GM12878 (cell line): Measurements from ENCODE around the gene TRABD. TPM values are rescaled to one million over a fixed set of nuclear protein-coding genes. Genes with fewer than 3 reads are reported as not detected.

Experiments used
- ATAC-seq: fragments of 200-7000 bp; cut with Tn5 transposase; 3 replicates; pipeline ENCODE4 v1.9.1; 2020; ENCODE audit warnings: mild to moderate bottlenecking, moderate library complexity
- BruUV-seq: library from RNA; stranded (reverse); fragments of 400-500 nt; replicated peaks from 2 replicates; lab custom pipeline; 2021; lab: Mats Ljungman, UMichigan
- CTCF ChIA-PET: fragments of 300-600 bp; sonication (Branson Sonifier 250); formaldehyde crosslinking; extraction: SDS; loops from one replicate; lab custom pipeline; 2021; ENCODE audit warnings: inconsistent platforms; lab: Yijun Ruan, JAX
- POLR2A ChIA-PET: fragments of 350-600 bp; formaldehyde crosslinking; extraction: SDS; loops from one replicate; lab custom pipeline; 2021; ENCODE audit warnings: inconsistent platforms; lab: Charles Lee
- RAD21 ChIA-PET: fragments of 300-600 bp; sonication (Branson Sonifier 250); formaldehyde crosslinking; loops from one replicate; lab custom pipeline; 2023; ENCODE audit warnings: antibody characterized with exemption; ENCODE audit not compliant: unreplicated experiment; lab: Charles Lee
- SMC1A ChIA-PET: fragments of 300-600 bp; sonication (Branson Sonifier 250); formaldehyde crosslinking; loops from one replicate; lab custom pipeline; 2023; ENCODE audit not compliant: unreplicated experiment, uncharacterized antibody; lab: Charles Lee
- DNase-seq: peaks from one replicate; pipeline ENCODE4 v3.0.0-alpha.2; 2011; ENCODE audit warnings: low read depth, low spot score
- FAIRE-seq: peaks from 3 replicates; lab custom pipeline; 2011; peaks lifted over from hg19 to GRCh38; lab: Jason Lieb, UNC
- H2AFZ ChIP-seq: 2 replicates; pipeline ENCODE4 v1.6.0; 2011; ENCODE audit warnings: low read depth, low read length, control low read depth; ENCODE audit not compliant: control insufficient read depth
- H3K27ac ChIP-seq: 2 replicates; pipeline ENCODE4 v1.5.1; 2011; ENCODE audit warnings: control low read depth; ENCODE audit not compliant: control insufficient read depth, insufficient read depth
- H3K27me3 ChIP-seq, 2 experiments: replicated peaks in 1 of 2; 2 replicates each; pipeline versions ENCODE4 v1.6.0 to v1.6.1; 2011; ENCODE audit warnings: low read length in 1 of 2; ENCODE audit not compliant: control insufficient read depth in 2 of 2, insufficient read depth in 2 of 2
- H3K36me3 ChIP-seq, 2 experiments: 2 replicates each; pipeline ENCODE4 v1.5.1; 2011; ENCODE audit warnings: low read length in 1 of 2; ENCODE audit not compliant: control insufficient read depth in 2 of 2, insufficient read depth in 2 of 2
- H3K4me1 ChIP-seq: 2 replicates; pipeline ENCODE4 v1.6.1; 2011; ENCODE audit warnings: mild to moderate bottlenecking, low read length, moderate library complexity, mixed read lengths; ENCODE audit not compliant: control insufficient read depth, insufficient read depth
- H3K4me2 ChIP-seq: 2 replicates; pipeline ENCODE4 v1.6.0; 2011; ENCODE audit warnings: control low read depth; ENCODE audit not compliant: control insufficient read depth, insufficient read depth
- H3K4me3 ChIP-seq: fragments of 200-600 bp; sonication (generic); 2 replicates; pipeline ENCODE4 v1.5.1; 2016
- H3K79me2 ChIP-seq: 2 replicates; pipeline ENCODE4 v1.6.0; 2011; ENCODE audit warnings: low read length; ENCODE audit not compliant: control insufficient read depth, insufficient read depth
- H3K9ac ChIP-seq: 2 replicates; pipeline ENCODE4 v1.8.0; 2011; ENCODE audit warnings: low read length, control low read depth, mixed read lengths; ENCODE audit not compliant: control insufficient read depth, insufficient read depth
- H3K9me3 ChIP-seq: replicated peaks from 3 replicates; pipeline ENCODE4 v1.5.1; 2011; ENCODE audit warnings: mild to moderate bottlenecking, low read length; ENCODE audit not compliant: control insufficient read depth, insufficient read depth
- H4K20me1 ChIP-seq: 2 replicates; pipeline ENCODE4 v1.6.0; 2011; ENCODE audit not compliant: control insufficient read depth, insufficient read depth
- BACH1 ChIP-seq: fragments of 450-650 bp; IDR thresholded peaks from 2 replicates; pipeline ENCODE4 v1.6.1; 2017; ENCODE audit warnings: mild to moderate bottlenecking, borderline replicate concordance
- DPF2 ChIP-seq: fragments of 450-650 bp; IDR thresholded peaks from 2 replicates; pipeline ENCODE4 v1.6.1; 2017; ENCODE audit warnings: mild to moderate bottlenecking
- EP300 ChIP-seq, 2 experiments: fragments of 150-350 bp in 1 of 2; IDR thresholded peaks; 2 replicates each; pipeline ENCODE4 v1.6.1; 2011 to 2012; ENCODE audit warnings: low read depth in 2 of 2, low read length in 2 of 2, borderline replicate concordance in 1 of 2, improper control_type of control experiment in 1 of 2, inconsistent platforms in 1 of 2; ENCODE audit not compliant: control insufficient read depth in 1 of 2
- ESRRA ChIP-seq: IDR thresholded peaks from 2 replicates; pipeline ENCODE4 v1.6.1; 2012; ENCODE audit warnings: mild to moderate bottlenecking, low read length, improper control_type of control experiment
- ETV6 ChIP-seq, 2 experiments: fragments of 450-650 bp in 1 of 2; IDR thresholded peaks in 1 of 2; conservative IDR thresholded peaks in 1 of 2; 2 replicates each; pipeline ENCODE4 v1.6.1; 2014; ENCODE audit warnings: antibody characterized with exemption in 1 of 2, borderline replicate concordance in 1 of 2, low read depth in 1 of 2, mild to moderate bottlenecking in 1 of 2, moderate library complexity in 1 of 2
- HDAC2 ChIP-seq: fragments of 200-600 bp; sonication (generic); IDR thresholded peaks from 2 replicates; pipeline ENCODE4 v1.6.1; 2017
- HDAC6 ChIP-seq: fragments of 200-600 bp; sonication (generic); IDR thresholded peaks from one replicate; pipeline ENCODE4 v1.8.0; 2017; ENCODE audit warnings: antibody characterized with exemption; ENCODE audit not compliant: unreplicated experiment
- HDGF ChIP-seq: fragments of 450-650 bp; IDR thresholded peaks from 2 replicates; pipeline ENCODE4 v1.6.1; 2016; ENCODE audit warnings: antibody characterized with exemption
- IKZF1 ChIP-seq: fragments of 450-650 bp; conservative IDR thresholded peaks from 2 replicates; pipeline ENCODE4 v1.6.1; 2017; ENCODE audit warnings: antibody characterized with exemption, mild to moderate bottlenecking
- IKZF2 ChIP-seq, 2 experiments: fragments of 450-650 bp; IDR thresholded peaks; 2 replicates each; pipeline ENCODE4 v1.6.1; 2017; ENCODE audit warnings: mild to moderate bottlenecking in 2 of 2, moderate library complexity in 2 of 2
- IRF5 ChIP-seq: fragments of 450-650 bp; IDR thresholded peaks from 2 replicates; pipeline ENCODE4 v1.6.1; 2017; ENCODE audit warnings: borderline replicate concordance
- LARP7 ChIP-seq: fragments of 450-650 bp; IDR thresholded peaks from 2 replicates; pipeline ENCODE4 v1.6.1; 2017; ENCODE audit warnings: mild to moderate bottlenecking
- MAX ChIP-seq: IDR thresholded peaks from 2 replicates; pipeline ENCODE4 v1.6.1; 2012; ENCODE audit warnings: low read depth, low read length, improper control_type of control experiment
- MTA3 ChIP-seq: IDR thresholded peaks from 2 replicates; pipeline ENCODE4 v1.6.1; 2012; ENCODE audit warnings: low read length, inconsistent platforms, borderline replicate concordance
- NR2C2 ChIP-seq: IDR thresholded peaks from 2 replicates; pipeline ENCODE4 v1.6.1; 2011; ENCODE audit warnings: borderline replicate concordance, low read depth; ENCODE audit not compliant: control insufficient read depth, insufficient read length
- PAX8 ChIP-seq: fragments of 450-650 bp; IDR thresholded peaks from 2 replicates; pipeline ENCODE4 v1.6.1; 2017; ENCODE audit warnings: mild to moderate bottlenecking, moderate library complexity
- PKNOX1 ChIP-seq: fragments of 450-650 bp; IDR thresholded peaks from 2 replicates; pipeline ENCODE4 v1.6.1; 2016; ENCODE audit warnings: mild to moderate bottlenecking
- POLR2AphosphoS5 ChIP-seq: IDR thresholded peaks from 2 replicates; pipeline ENCODE4 v1.6.1; 2011; ENCODE audit warnings: mild to moderate bottlenecking, low read length, inconsistent platforms
- RAD21 ChIP-seq: IDR thresholded peaks from 2 replicates; pipeline ENCODE4 v1.6.1; 2011; ENCODE audit warnings: mild to moderate bottlenecking, low read depth, low read length, moderate library complexity; ENCODE audit not compliant: insufficient read depth
- RB1 ChIP-seq: fragments of 450-650 bp; formaldehyde crosslinking; IDR thresholded peaks from 2 replicates; pipeline ENCODE4 v1.6.1; 2017; ENCODE audit warnings: mild to moderate bottlenecking, borderline replicate concordance
- RUNX3 ChIP-seq: IDR thresholded peaks from 2 replicates; pipeline ENCODE4 v1.6.1; 2012; ENCODE audit warnings: low read length, inconsistent platforms
- SPI1 ChIP-seq: IDR thresholded peaks from 2 replicates; pipeline ENCODE4 v1.6.1; 2011; ENCODE audit warnings: low read depth, mild to moderate bottlenecking, low read length, moderate library complexity, borderline replicate concordance; ENCODE audit not compliant: insufficient read depth
- TAF1 ChIP-seq: IDR thresholded peaks from 2 replicates; pipeline ENCODE4 v1.6.1; 2011; ENCODE audit warnings: mild to moderate bottlenecking, low read depth, low read length, borderline replicate concordance
- ZNF384 ChIP-seq: IDR thresholded peaks from 2 replicates; pipeline ENCODE4 v1.6.1; 2012; ENCODE audit warnings: low read depth, mild to moderate bottlenecking, low read length, improper control_type of control experiment, borderline replicate concordance
- WGBS: methylation state at CpG from one replicate; pipeline ENCODE4 v1.1.6; 2016; ENCODE audit warnings: low lambda C conversion rate; ENCODE audit not compliant: insufficient replicate concordance, insufficient coverage; ENCODE audit errors: missing lambda C conversion rate; 5-methylcytosine and 5-hydroxymethylcytosine counted together
- in situ Hi-C: fragments of 300-500 bp; cut with MboI; formaldehyde crosslinking; loops from 9 replicates; pipeline ENCODE4 v1.14.3; 2018; ENCODE audit warnings: mixed read lengths
- intact Hi-C: fragments of 100-400 bp; cut with micrococcal nuclease; formaldehyde crosslinking; loops from one replicate; pipeline ENCODE4 v1.14.2; 2022; ENCODE audit not compliant: unreplicated experiment
- polyA plus RNA-seq, 11 experiments: library from polyadenylated mRNA; depleted of rRNA in 4 of 11; unstranded in 6 of 11; stranded (reverse) in 5 of 11; fragments of >200 nt; fragmentation: Nextera tagmentation in 4 of 11; fragmentation: Illumina TruSeq in 1 of 11; extraction: Ambion mirVana in 4 of 11; extraction: Trizol in 1 of 11; gene quantifications; 1 replicate in 1 of 11; 2 replicates in 10 of 11; pipeline versions ENCODE4 v1.2.1 to v1.2.3, GENCODE V29; 2011 to 2016; ENCODE audit warnings: inconsistent platforms in 2 of 11, missing spikeins in 2 of 11, low read depth in 1 of 11
- total RNA-seq, 4 experiments: library from RNA; depleted of rRNA in 3 of 4; stranded (reverse); fragments of >200 nt in 3 of 4; fragmentation: Illumina TruSeq in 1 of 4; extraction: Trizol in 1 of 4; gene quantifications; 2 replicates each; pipeline versions ENCODE4 v1.2.1 to v1.2.3, GENCODE V29; 2013 to 2021

The TRABD gene
- total and polyA plus RNA-seq, 10 of the 15 experiments (the other 5 are each of a cell fraction or from before 2014, with no cell fraction given), result 0.43 to 116 (median 58.1) TPM

- SMC1A ChIA-PET, result no interaction called here
- POLR2A ChIA-PET, result interaction anchor here (0.6 to 1.4 kb wide), 2 partner anchors 15 to 17 kb away, joined by 5 to 6 read pairs; no protein-coding TSS in a partner anchor
- Histone ChIP-seq H3K27me3 (peaks cover 2 to 5% of the 10 kb centered on the region in 2 experiments; a peak in 3 of 4 replicates), H3K36me3 (no peaks in the 10 kb centered on the region), H3K4me1 (peaks cover 6% of the 10 kb centered on the region), H4K20me1 (no peaks in the 10 kb centered on the region), H3K9ac (no peak overlapping the region), H3K79me2 (no peaks in the 10 kb centered on the region), H3K9me3 (no peaks in the 10 kb centered on the region), H3K4me2 (no peak overlapping the region), H3K27ac (no peak overlapping the region), H3K4me3 (no peak overlapping the region), H2AFZ (no peak overlapping the region; the same call in 1 of the 2 replicates)
- in situ Hi-C loops, result no loop called here
- TF ChIP-seq RAD21, result no peak
- TF ChIP-seq PAX8, result no peak
- 0 out of 2 replicates have a peak, but pooled peaks have one; percentile 32 for TF ChIP-seq LARP7
- no peak for TF ChIP-seq MTA3
- TF ChIP-seq POLR2AphosphoS5, result no peak
- TF ChIP-seq ZNF384, result no peak
- TF ChIP-seq RB1, result no peak
- peak; percentile 21 to 44; a peak in 2 of 4 replicates for TF ChIP-seq IKZF2 (IDR thresholded peaks at IDR 0.05)
- no peak for TF ChIP-seq IRF5
- TF ChIP-seq TAF1, result no peak
- TF ChIP-seq SPI1, result peak; percentile 90
- no peak for TF ChIP-seq ETV6 (conservative IDR thresholded peaks at IDR 0.05 in 1 of 2, IDR thresholded peaks at IDR 0.05 in 1 of 2; ENCODE audit: borderline replicate concordance in 1 of 2, low read depth in 1 of 2)
- TF ChIP-seq RUNX3, result no peak
- TF ChIP-seq NR2C2, result no peak
- TF ChIP-seq ESRRA, result no peak
- no peak for TF ChIP-seq MAX
- TF ChIP-seq HDGF, result no peak
- TF ChIP-seq PKNOX1, result no peak
- TF ChIP-seq HDAC2, result no peak
- TF ChIP-seq EP300 (IDR thresholded peaks at IDR 0.05; ENCODE audit: borderline replicate concordance in 1 of 2, control insufficient read depth in 1 of 2, low read depth in 2 of 2, low read length in 2 of 2), result no peak
- TF ChIP-seq BACH1, result no peak
- TF ChIP-seq DPF2, result peak; percentile 69; the same call in 1 of the 2 replicates
- no peak for TF ChIP-seq HDAC6
- TF ChIP-seq IKZF1, result peak; percentile 69
- ATAC-seq (peak; percentile 95), FAIRE-seq (no peak), DNase-seq (no peak)
- 41% methylated on average over 26 of the region's 26 CpGs for WGBS
- CTCF ChIA-PET, result interaction anchor here (1.0 kb wide), 1 partner anchor 23 kb away, joined by 3 read pairs; no protein-coding TSS in a partner anchor
- no TSS peak for BruUV-seq
- intact Hi-C loops, result no loop called here
- RAD21 ChIA-PET, result no interaction called here
Measured at GRCh38 chr22:50173311-50173982, 12.3 kb upstream of the TRABD start.
